Measurements from ENCODE around the gene MRTFA. TPM values are rescaled to one million over a fixed set of nuclear protein-coding genes. Genes with fewer than 3 reads are reported as not detected.

MRTFA gene
- total and polyA plus RNA-seq, 10 donors: 17.6 to 138 (median 83.9) TPM

DNA sequence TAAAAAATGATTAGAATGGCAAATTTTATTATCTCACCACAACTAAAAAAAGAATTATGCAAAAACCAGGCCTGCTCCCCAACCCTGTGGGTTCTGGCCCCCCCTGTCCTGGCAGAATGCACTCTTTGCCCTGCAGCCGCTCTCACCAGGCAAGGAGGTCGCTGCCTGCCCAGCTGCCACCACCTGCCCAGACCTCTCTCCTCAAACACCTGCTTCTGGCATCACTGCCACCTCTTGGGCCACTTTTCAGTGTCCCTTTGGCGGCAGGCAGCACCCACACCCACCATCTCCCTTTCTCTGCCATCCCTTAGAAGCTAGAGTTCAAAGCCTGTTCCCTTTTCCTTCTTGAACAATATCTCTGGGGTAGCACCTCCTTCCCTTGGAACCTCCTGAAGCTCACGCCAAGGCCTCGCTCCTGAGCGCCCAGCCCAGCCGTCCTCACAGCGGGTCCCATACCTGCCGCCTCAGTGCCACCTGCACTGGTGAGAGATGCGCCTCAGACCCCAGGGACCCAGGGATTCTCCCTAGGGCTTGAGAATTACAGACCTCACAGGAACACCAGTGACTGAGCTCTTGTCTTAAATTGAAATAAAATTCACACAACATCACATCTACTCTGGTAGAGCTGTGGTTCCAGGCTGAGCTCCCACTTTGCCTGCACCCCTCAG lies 221.5 kb downstream of the MRTFA start:
- peak overlapping the region in 2 of 8 donors; percentile 4 to 40 for H3K4me3 ChIP-seq
- DNase-seq: peak; percentile 85
- no peaks in the 10 kb centered on the region for H3K9me3 ChIP-seq
- H3K27ac ChIP-seq: peak overlapping the region; percentile 45 to 87 (median 78)
- no peak for TF ChIP-seq CTCF (IDR thresholded peaks at IDR 0.05 in 8 of 11, conservative IDR thresholded peaks at IDR 0.05 in 3 of 11)
- TF ChIP-seq POLR2AphosphoS5 (IDR thresholded peaks at IDR 0.05): peak; percentile 64 to 81 (median 67)
- peaks cover 0 to 99% (median 62%) of the 10 kb centered on the region in 6 donors for H3K36me3 ChIP-seq
- no peaks in the 10 kb centered on the region for H3K27me3 ChIP-seq (replicated peaks in 1 of 7)
- 67 to 78% (median 76%) methylated on average over 10 of the region's 10 CpGs for WGBS, 5 donors
- intact Hi-C loops (cut with DNase I; ENCODE audit: low total_unique reads): no loop called here
- peaks cover 19 to 95% (median 71%) of the 10 kb centered on the region in 6 donors for H3K4me1 ChIP-seq

DNA sequence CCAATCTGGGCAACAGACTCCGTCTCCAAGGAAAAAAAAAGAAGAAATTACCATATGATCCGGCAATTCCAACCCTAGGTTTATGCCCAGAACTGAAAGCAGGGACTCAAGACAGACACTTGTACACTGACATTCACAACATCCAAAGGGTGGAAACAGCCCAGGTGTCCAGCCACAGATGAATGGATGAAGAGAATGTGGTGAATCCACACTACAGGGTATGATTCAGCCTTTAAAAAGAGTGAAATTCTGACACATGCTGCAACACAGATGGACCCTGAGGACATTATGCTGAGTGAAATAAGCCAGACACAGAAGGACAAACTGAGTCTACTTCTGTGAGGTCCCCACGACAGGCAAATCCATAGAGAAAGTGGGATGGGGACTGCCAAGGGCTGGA lies 222.2 kb downstream of the MRTFA start:
- peak; percentile 32 for DNase-seq
- Histone ChIP-seq H3K27ac (peak overlapping the region; percentile 45 to 87 (median 78)), H3K9me3 (no peaks in the 10 kb centered on the region), H3K4me1 (peaks cover 19 to 88% (median 71%) of the 10 kb centered on the region in 6 donors), H3K4me3 (peak overlapping the region in 1 of 8 donors; percentile 40), H3K27me3 (replicated peaks in 1 of 7) (no peaks in the 10 kb centered on the region), H3K36me3 (peaks cover 0 to 99% (median 62%) of the 10 kb centered on the region in 6 donors)
- whole genome bisulfite sequencing, 5 donors: 68 to 85% (median 76%) methylated on average over 3 of the region's 3 CpGs
- intact Hi-C loops (cut with DNase I; ENCODE audit: low total_unique reads): no loop called here
- TF ChIP-seq POLR2A (IDR thresholded peaks at IDR 0.05): no peak
- no peak for TF ChIP-seq CTCF (IDR thresholded peaks at IDR 0.05 in 8 of 11, conservative IDR thresholded peaks at IDR 0.05 in 3 of 11)
- TF ChIP-seq POLR2AphosphoS5 (IDR thresholded peaks at IDR 0.05): no peak

DNA sequence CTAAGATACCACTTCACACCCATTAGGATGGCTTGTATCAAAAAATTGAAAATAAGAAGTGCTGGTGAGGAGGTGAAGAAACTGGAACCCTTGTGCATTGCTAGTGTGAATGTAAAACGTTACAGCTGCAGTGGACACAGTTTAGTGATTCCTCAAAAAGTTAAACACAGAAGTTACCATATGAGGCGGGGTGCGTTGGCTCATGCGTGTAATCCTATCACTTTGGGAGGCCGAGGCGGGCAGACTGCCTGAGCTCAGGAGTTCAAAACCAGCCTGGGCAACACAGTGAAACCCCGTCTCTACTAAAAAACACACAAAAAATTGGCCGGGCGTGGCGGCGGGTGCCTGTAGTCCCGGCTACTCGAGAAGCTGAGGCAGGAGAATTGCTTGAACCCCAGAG lies 222.6 kb downstream of the MRTFA start:
- peak in 2 of 3 donors; percentile 10 to 31 for TF ChIP-seq POLR2AphosphoS5 (IDR thresholded peaks at IDR 0.05)
- no peak for TF ChIP-seq CTCF (IDR thresholded peaks at IDR 0.05 in 8 of 11, conservative IDR thresholded peaks at IDR 0.05 in 3 of 11)
- intact Hi-C loops (cut with DNase I; ENCODE audit: low total_unique reads): no loop called here
- Histone ChIP-seq H3K4me1 (peaks cover 16 to 84% (median 67%) of the 10 kb centered on the region in 6 donors), H3K27ac (peak overlapping the region; percentile 45 to 87 (median 78)), H3K36me3 (peaks cover 0 to 99% (median 62%) of the 10 kb centered on the region in 6 donors), H3K4me3 (no peak overlapping the region), H3K9me3 (no peaks in the 10 kb centered on the region), H3K27me3 (replicated peaks in 1 of 7) (no peaks in the 10 kb centered on the region)
- 70 to 83% (median 73%) methylated on average over 13 of the region's 13 CpGs for WGBS, 5 donors
- DNase-seq: peak; percentile 79

GRCh38 chr22:40412441-40412840 lies 224.1 kb downstream of the MRTFA start:
- peak; percentile 48 for DNase-seq
- TF ChIP-seq CTCF (IDR thresholded peaks at IDR 0.05 in 8 of 11, conservative IDR thresholded peaks at IDR 0.05 in 3 of 11) (no peak), POLR2AphosphoS5 (IDR thresholded peaks at IDR 0.05) (peak in 1 of 3 donors; percentile 48)
- Histone ChIP-seq H3K27me3 (replicated peaks in 1 of 7) (no peaks in the 10 kb centered on the region), H3K36me3 (peaks cover 0 to 99% (median 62%) of the 10 kb centered on the region in 6 donors), H3K4me3 (no peak overlapping the region), H3K27ac (peak overlapping the region in 6 of 8 donors; percentile 51 to 87 (median 78)), H3K9me3 (no peaks in the 10 kb centered on the region), H3K4me1 (peaks cover 11 to 69% (median 53%) of the 10 kb centered on the region in 6 donors)
- 38 to 50% (median 46%) methylated on average over 2 of the region's 2 CpGs for WGBS, 5 donors
- intact Hi-C loops (cut with DNase I; ENCODE audit: low total_unique reads): no loop called here
